Panc1 (cell line): Measurements from ENCODE around the gene TSTD2. TPM values are rescaled to one million over a fixed set of nuclear protein-coding genes. Genes with fewer than 3 reads are reported as not detected.

ENCODE experiments used
- ATAC-seq: fragments of 200-7000 bp; cut with Tn5 transposase; 2 replicates; pipeline ENCODE4 v1.9.1; 2020; ENCODE audit warnings: mild to moderate bottlenecking, moderate library complexity
- BruUV-seq: library from RNA; stranded (reverse); fragments of 400-500 nt; replicated peaks from 2 replicates; lab custom pipeline; 2021; lab: Mats Ljungman, UMichigan
- CTCF ChIA-PET: fragments of 300-600 bp; sonication (Branson Sonifier 250); formaldehyde crosslinking; loops from one replicate; lab custom pipeline; 2022; ENCODE audit warnings: antibody characterized with exemption; lab: Charles Lee
- POLR2A ChIA-PET: fragments of 300-600 bp; sonication (Branson Sonifier 250); formaldehyde crosslinking; loops from one replicate; lab custom pipeline; 2022; ENCODE audit warnings: antibody characterized with exemption; lab: Charles Lee
- DNase-seq: peaks from one replicate; pipeline ENCODE4 v3.0.0-alpha.2; 2010; ENCODE audit warnings: low read depth, low spot score
- H3K27ac ChIP-seq: 2 replicates; pipeline ENCODE4 v1.5.1; 2011; ENCODE audit warnings: mild to moderate bottlenecking, low read length, inconsistent platforms
- H3K27me3 ChIP-seq: fragments of 200-500 bp; sonication (Bioruptor generic); 2 replicates; pipeline ENCODE4 v1.6.0; 2014; ENCODE audit warnings: low read length, inconsistent platforms; ENCODE audit not compliant: control insufficient read depth, insufficient read depth
- H3K36me3 ChIP-seq: fragments of 200-500 bp; sonication (Bioruptor generic); 2 replicates; pipeline ENCODE4 v1.5.1; 2014; ENCODE audit warnings: inconsistent platforms, mild to moderate bottlenecking, low read length, moderate library complexity; ENCODE audit not compliant: control insufficient read depth, insufficient read depth
- H3K4me1 ChIP-seq: 2 replicates; pipeline ENCODE4 v1.5.1; 2011; ENCODE audit warnings: inconsistent platforms, mild to moderate bottlenecking, low read length, moderate library complexity; ENCODE audit not compliant: control insufficient read depth, insufficient read depth
- H3K4me3 ChIP-seq, 2 experiments: 2 replicates each; pipeline ENCODE4 v1.5.1; 2011 to 2012; ENCODE audit warnings: low read depth in 2 of 2, low read length in 2 of 2, mild to moderate bottlenecking in 2 of 2, inconsistent platforms in 1 of 2, moderate library complexity in 1 of 2
- H3K9me3 ChIP-seq: fragments of 200-500 bp; sonication (Bioruptor generic); 2 replicates; pipeline ENCODE4 v1.5.1; 2014; ENCODE audit warnings: low read depth, mild to moderate bottlenecking, inconsistent platforms, low read length, moderate library complexity; ENCODE audit not compliant: control insufficient read depth, insufficient read depth
- CTCF ChIP-seq: fragments of 450-650 bp; IDR thresholded peaks from 2 replicates; pipeline ENCODE4 v1.5.1; 2017; ENCODE audit warnings: mild to moderate bottlenecking
- POLR2AphosphoS5 ChIP-seq: IDR thresholded peaks from 2 replicates; pipeline ENCODE4 v1.6.1; 2012; ENCODE audit warnings: mild to moderate bottlenecking, low read depth, low read length, moderate library complexity
- REST ChIP-seq, 2 experiments: IDR thresholded peaks; 2 replicates each; pipeline ENCODE4 v1.6.1; 2011 to 2012; ENCODE audit warnings: low read depth in 2 of 2, control low read depth in 1 of 2, low read length in 1 of 2, mild to moderate bottlenecking in 1 of 2, moderate library complexity in 1 of 2; ENCODE audit not compliant: insufficient read depth in 1 of 2
- SIN3A ChIP-seq: IDR thresholded peaks from 2 replicates; pipeline ENCODE4 v1.6.1; 2012; ENCODE audit warnings: low read depth, mild to moderate bottlenecking, low read length, moderate library complexity, borderline replicate concordance; ENCODE audit not compliant: insufficient read depth
- TCF7L2 ChIP-seq: IDR thresholded peaks from 2 replicates; pipeline ENCODE4 v1.6.1; 2011; ENCODE audit warnings: mild to moderate bottlenecking, low read depth, low read length, inconsistent platforms
- in situ Hi-C: cut with HindIII; loops from 2 replicates; pipeline ENCODE4 v1.10.0; 2016; ENCODE audit warnings: low sequenced_read_pairs, low pct_unique_long_range_greater_than_20kb
- intact Hi-C: fragments of 100-400 bp; cut with micrococcal nuclease; formaldehyde crosslinking; loops from one replicate; pipeline ENCODE4 v1.10.0; 2022; ENCODE audit not compliant: unreplicated experiment
- total RNA-seq: library from RNA; stranded (reverse); gene quantifications from one replicate; pipeline ENCODE4 v1.2.1, GENCODE V29; 2021; ENCODE audit not compliant: unreplicated experiment

Gene TSTD2
- total RNA-seq, 1 experiment from 2014 or later: 10.1 TPM

GRCh38 chr9:97579914-97580313 is 53.3 kb downstream of the TSTD2 start:
- DNase-seq (no peak), ATAC-seq (no peak)
- intact Hi-C loops (no loop called here), in situ Hi-C loops (no loop called here)
- POLR2A ChIA-PET: no interaction called here
- H3K4me1 ChIP-seq: no peaks in the 10 kb centered on the region
- no peak overlapping the region for H3K27ac ChIP-seq
- TF ChIP-seq TCF7L2 (no peak), SIN3A (no peak), CTCF (no peak), REST (IDR thresholded peaks at IDR 0.05; ENCODE audit: insufficient read depth in 1 of 2, low read depth in 2 of 2, low read length in 1 of 2) (no peak), POLR2AphosphoS5 (no peak)
- no peak overlapping the region for H3K4me3 ChIP-seq
- BruUV-seq: no TSS peak
- no peaks in the 10 kb centered on the region for H3K27me3 ChIP-seq
- H3K9me3 ChIP-seq: no peaks in the 10 kb centered on the region
- no peaks in the 10 kb centered on the region for H3K36me3 ChIP-seq
- CTCF ChIA-PET: interaction anchor here (0.5 kb wide), 1 partner anchor 81 kb away, joined by 3 read pairs; no protein-coding TSS in a partner anchor

GRCh38 chr9:97578846-97579245 is 54.3 kb downstream of the TSTD2 start:
- Histone ChIP-seq H3K4me1 (no peaks in the 10 kb centered on the region), H3K27me3 (no peaks in the 10 kb centered on the region), H3K27ac (no peak overlapping the region), H3K9me3 (no peaks in the 10 kb centered on the region), H3K4me3 (no peak overlapping the region), H3K36me3 (no peaks in the 10 kb centered on the region)
- in situ Hi-C loops: no loop called here
- no peak for TF ChIP-seq POLR2AphosphoS5
- TF ChIP-seq REST (IDR thresholded peaks at IDR 0.05; ENCODE audit: insufficient read depth in 1 of 2, low read depth in 2 of 2, low read length in 1 of 2): no peak
- TF ChIP-seq TCF7L2: no peak
- no peak for TF ChIP-seq CTCF
- TF ChIP-seq SIN3A: no peak
- BruUV-seq: no TSS peak
- no peak for ATAC-seq
- CTCF ChIA-PET: no interaction called here
- DNase-seq: no peak
- POLR2A ChIA-PET: interaction anchor here (0.6 kb wide), 1 partner anchor 54 kb away, joined by 3 read pairs; the partner anchor contains the start of gene TSTD2
- intact Hi-C loops: no loop called here
